Stomach smooth muscle (tissue), 2 donors: ENCODE measurements around the gene PON3.

Source experiments
- H3K27ac ChIP-seq: one replicate; pipeline ENCODE4 v1.7.0; 2013; ENCODE audit warnings: mild to moderate bottlenecking, low read length, inconsistent platforms
- H3K27me3 ChIP-seq, 2 donors: one replicate each; pipeline ENCODE4 v1.7.0; 2013; ENCODE audit warnings: low read length in 2 of 2; ENCODE audit not compliant: insufficient read depth in 2 of 2, control insufficient read depth in 1 of 2
- H3K36me3 ChIP-seq, 2 donors: one replicate each; pipeline ENCODE4 v1.7.0; 2013; ENCODE audit warnings: low read length in 2 of 2; ENCODE audit not compliant: control insufficient read depth in 2 of 2, insufficient read depth in 2 of 2
- H3K4me1 ChIP-seq: one replicate; pipeline ENCODE4 v1.7.0; 2013; ENCODE audit warnings: low read length; ENCODE audit not compliant: control insufficient read depth, insufficient read depth
- H3K4me3 ChIP-seq, 2 donors: one replicate each; pipeline ENCODE4 v1.7.0; 2013; ENCODE audit warnings: low read length in 2 of 2
- H3K9ac ChIP-seq, 2 donors: one replicate each; pipeline ENCODE4 v1.7.0; 2013; ENCODE audit warnings: low read length in 2 of 2, mild to moderate bottlenecking in 1 of 2
- H3K9me3 ChIP-seq, 2 donors: one replicate each; pipeline ENCODE4 v1.7.0; 2013; ENCODE audit warnings: low read length in 2 of 2; ENCODE audit not compliant: control insufficient read depth in 2 of 2
- donor health status: healthy.
- donor health status: Pancreatic carcinoma.

Gene PON3

GRCh38 chr7:95322396-95322795, 73.8 kb downstream of the PON3 start:
- Histone ChIP-seq H3K27me3 (peaks cover 13 to 15% of the 10 kb centered on the region in 2 donors), H3K4me3 (no peak overlapping the region), H3K36me3 (no peaks in the 10 kb centered on the region), H3K9ac (no peak overlapping the region), H3K4me1 (no peaks in the 10 kb centered on the region), H3K27ac (no peak overlapping the region), H3K9me3 (no peaks in the 10 kb centered on the region)

- no peak overlapping the region for H3K4me3 ChIP-seq
- no peak overlapping the region for H3K9ac ChIP-seq
- peaks cover 13 to 15% of the 10 kb centered on the region in 2 donors for H3K27me3 ChIP-seq
- H3K36me3 ChIP-seq = no peaks in the 10 kb centered on the region
- H3K27ac ChIP-seq = no peak overlapping the region
- no peaks in the 10 kb centered on the region for H3K9me3 ChIP-seq
- no peaks in the 10 kb centered on the region for H3K4me1 ChIP-seq
Observed at GRCh38 chr7:95321720-95322119, 74.5 kb downstream of the PON3 start.

GRCh38 chr7:95320651-95321050, 75.5 kb downstream of the PON3 start:
- peaks cover 10 to 12% of the 10 kb centered on the region in 2 donors for H3K27me3 ChIP-seq
- no peak overlapping the region for H3K4me3 ChIP-seq
- no peak overlapping the region for H3K9ac ChIP-seq
- no peaks in the 10 kb centered on the region for H3K4me1 ChIP-seq
- H3K27ac ChIP-seq = no peak overlapping the region
- H3K9me3 ChIP-seq = no peaks in the 10 kb centered on the region
- H3K36me3 ChIP-seq = no peaks in the 10 kb centered on the region

GRCh38 chr7:95319570-95319969, 76.6 kb downstream of the PON3 start:
- Histone ChIP-seq H3K4me3 (no peak overlapping the region), H3K27ac (no peak overlapping the region), H3K4me1 (no peaks in the 10 kb centered on the region), H3K9ac (no peak overlapping the region), H3K27me3 (peaks cover 4 to 7% of the 10 kb centered on the region in 2 donors), H3K9me3 (no peaks in the 10 kb centered on the region), H3K36me3 (no peaks in the 10 kb centered on the region)

GRCh38 chr7:95318501-95319100, 77.6 kb downstream of the PON3 start:
- H3K4me3 ChIP-seq = no peak overlapping the region
- no peaks in the 10 kb centered on the region for H3K9me3 ChIP-seq
- H3K36me3 ChIP-seq = no peaks in the 10 kb centered on the region
- no peaks in the 10 kb centered on the region for H3K4me1 ChIP-seq
- H3K9ac ChIP-seq = no peak overlapping the region
- no peak overlapping the region for H3K27ac ChIP-seq
- peaks cover 0 to 3% of the 10 kb centered on the region in 2 donors for H3K27me3 ChIP-seq

- H3K9ac ChIP-seq = no peak overlapping the region
- H3K36me3 ChIP-seq = no peaks in the 10 kb centered on the region
- H3K9me3 ChIP-seq = no peaks in the 10 kb centered on the region
- no peaks in the 10 kb centered on the region for H3K4me1 ChIP-seq
- H3K27ac ChIP-seq = no peak overlapping the region
- no peak overlapping the region for H3K4me3 ChIP-seq
- peaks cover 0 to 3% of the 10 kb centered on the region in 2 donors for H3K27me3 ChIP-seq
Observed at GRCh38 chr7:95317966-95318365, 78.2 kb downstream of the PON3 start.

GRCh38 chr7:95317546-95317945, 78.6 kb downstream of the PON3 start:
- no peak overlapping the region for H3K4me3 ChIP-seq
- H3K27ac ChIP-seq = no peak overlapping the region
- no peaks in the 10 kb centered on the region for H3K4me1 ChIP-seq
- peaks cover 0 to 2% of the 10 kb centered on the region in 2 donors for H3K27me3 ChIP-seq
- no peak overlapping the region for H3K9ac ChIP-seq
- H3K36me3 ChIP-seq = no peaks in the 10 kb centered on the region
- H3K9me3 ChIP-seq = no peaks in the 10 kb centered on the region

GRCh38 chr7:95316588-95316987, 79.6 kb downstream of the PON3 start:
- no peaks in the 10 kb centered on the region for H3K4me1 ChIP-seq
- H3K9me3 ChIP-seq = no peaks in the 10 kb centered on the region
- no peaks in the 10 kb centered on the region for H3K36me3 ChIP-seq
- no peaks in the 10 kb centered on the region for H3K27me3 ChIP-seq
- H3K27ac ChIP-seq = no peak overlapping the region
- H3K4me3 ChIP-seq = no peak overlapping the region
- no peak overlapping the region for H3K9ac ChIP-seq

- H3K27ac ChIP-seq = no peak overlapping the region
- no peak overlapping the region for H3K4me3 ChIP-seq
- no peaks in the 10 kb centered on the region for H3K36me3 ChIP-seq
- no peak overlapping the region for H3K9ac ChIP-seq
- no peaks in the 10 kb centered on the region for H3K4me1 ChIP-seq
- no peaks in the 10 kb centered on the region for H3K27me3 ChIP-seq
- H3K9me3 ChIP-seq = no peaks in the 10 kb centered on the region
Observed at GRCh38 chr7:95312561-95312960, 83.6 kb downstream of the PON3 start.

GRCh38 chr7:95311389-95311788, 84.8 kb downstream of the PON3 start:
- no peaks in the 10 kb centered on the region for H3K4me1 ChIP-seq
- H3K4me3 ChIP-seq = no peak overlapping the region
- no peaks in the 10 kb centered on the region for H3K27me3 ChIP-seq
- H3K36me3 ChIP-seq = no peaks in the 10 kb centered on the region
- H3K9ac ChIP-seq = no peak overlapping the region
- H3K27ac ChIP-seq = no peak overlapping the region
- H3K9me3 ChIP-seq = no peaks in the 10 kb centered on the region

GRCh38 chr7:95309951-95310350, 86.2 kb downstream of the PON3 start:
- Histone ChIP-seq H3K9ac (no peak overlapping the region), H3K27me3 (peaks cover 0 to 2% of the 10 kb centered on the region in 2 donors), H3K4me3 (no peak overlapping the region), H3K9me3 (no peaks in the 10 kb centered on the region), H3K36me3 (no peaks in the 10 kb centered on the region), H3K4me1 (no peaks in the 10 kb centered on the region), H3K27ac (no peak overlapping the region)
